Gastroesophageal sphincter (tissue), 4 donors: ENCODE measurements around the gene IGF2. TPM values are rescaled to one million over a fixed set of nuclear protein-coding genes. Genes with fewer than 3 reads are reported as not detected.
A peak's percentile ranks its signal among the peaks of the same experiment; 100 is the strongest.

Source experiments
- ATAC-seq: fragments of 150-250 bp; one replicate; pipeline ENCODE4 v1.9.1; 2016; ENCODE audit warnings: mild to moderate bottlenecking, moderate library complexity
- H3K27ac ChIP-seq, 4 donors: fragments of 200-600 bp; sonication (generic) in 3 of 4; 1 replicate in 3 of 4; 2 replicates in 1 of 4; pipeline ENCODE4 v1.5.1; 2016 to 2019
- H3K27me3 ChIP-seq: fragments of 200-600 bp; sonication (generic); one replicate; pipeline ENCODE4 v1.5.1; 2019
- H3K36me3 ChIP-seq, 2 donors: fragments of 200-600 bp; sonication (generic); one replicate each; pipeline ENCODE4 v1.5.1; 2019; ENCODE audit warnings: control low read depth in 1 of 2
- H3K4me1 ChIP-seq, 3 donors: fragments of 200-600 bp; sonication (generic); 1 replicate in 2 of 3; 2 replicates in 1 of 3; pipeline ENCODE4 v1.5.1; 2016 to 2019; ENCODE audit warnings: control low read depth in 2 of 3
- H3K4me3 ChIP-seq, 2 donors: fragments of 200-600 bp; sonication (generic); one replicate each; pipeline ENCODE4 v1.5.1; 2019; ENCODE audit warnings: mild to moderate bottlenecking in 1 of 2, moderate library complexity in 1 of 2
- H3K9me3 ChIP-seq, 3 donors: fragments of 200-600 bp; sonication (generic); one replicate each; pipeline ENCODE4 v1.5.1; 2017 to 2019; ENCODE audit warnings: control low read depth in 2 of 3
- CTCF ChIP-seq, 4 experiments: fragments of 200-600 bp in 2 of 4; fragments of 450-650 bp in 2 of 4; sonication (generic) in 1 of 4; IDR thresholded peaks; one replicate each; pipeline ENCODE4 v1.5.1; 2017 to 2019; ENCODE audit warnings: antibody characterized with exemption in 4 of 4, mild to moderate bottlenecking in 2 of 4, moderate library complexity in 2 of 4
- EP300 ChIP-seq: sonication (generic); formaldehyde crosslinking; IDR thresholded peaks from one replicate; pipeline ENCODE4 v1.6.1; 2017; ENCODE audit warnings: antibody characterized with exemption, mild to moderate bottlenecking
- POLR2A ChIP-seq, 2 donors: fragments of 450-650 bp; IDR thresholded peaks; one replicate each; pipeline ENCODE4 v1.6.1; 2017; ENCODE audit warnings: antibody characterized with exemption in 2 of 2, mild to moderate bottlenecking in 2 of 2, moderate library complexity in 1 of 2
- POLR2AphosphoS5 ChIP-seq: sonication (generic); formaldehyde crosslinking; IDR thresholded peaks from one replicate; pipeline ENCODE4 v1.6.1; 2017; ENCODE audit warnings: antibody characterized with exemption
- WGBS, 2 donors: methylation state at CpG; one replicate each; pipeline ENCODE4 v1.1.5; 2018; ENCODE audit warnings: low coverage in 1 of 2; 5-methylcytosine and 5-hydroxymethylcytosine counted together
- total RNA-seq, 4 donors: library from RNA; depleted of rRNA; stranded (reverse); fragments of >200 nt; gene quantifications; one replicate each; pipeline ENCODE4 v1.1.0, GENCODE V29; 2016

The IGF2 gene
- total RNA-seq, 4 donors from 2014 or later, result 8.7 to 49.5 (median 28.7) TPM

GRCh38 chr11:2155511-2155910 is 16.3 kb upstream of the IGF2 start:
- H3K4me3 ChIP-seq, result no peak overlapping the region
- H3K36me3 ChIP-seq, result no peaks in the 10 kb centered on the region
- no peaks in the 10 kb centered on the region for H3K9me3 ChIP-seq
- no peak overlapping the region for H3K27ac ChIP-seq
- peaks cover 0 to 8% (median 4%) of the 10 kb centered on the region in 3 donors for H3K4me1 ChIP-seq
- H3K27me3 ChIP-seq, result peaks cover 49% of the 10 kb centered on the region
- WGBS, 2 donors, result 80% methylated on average over 11 of the region's 29 CpGs; no CpG with 5 or more reads in 1 of the 2 donors
- no peak for ATAC-seq
- TF ChIP-seq EP300, result no peak
- no peak for TF ChIP-seq POLR2AphosphoS5

- H3K27me3 ChIP-seq, result peaks cover 52% of the 10 kb centered on the region
- no peak for TF ChIP-seq EP300
- TF ChIP-seq POLR2AphosphoS5, result no peak
- no peak for TF ChIP-seq CTCF (IDR thresholded peaks at IDR 0.05)
- TF ChIP-seq POLR2A (IDR thresholded peaks at IDR 0.05), result no peak
- H3K9me3 ChIP-seq, result no peaks in the 10 kb centered on the region
- H3K36me3 ChIP-seq, result no peaks in the 10 kb centered on the region
- peaks cover 0 to 8% (median 4%) of the 10 kb centered on the region in 3 donors for H3K4me1 ChIP-seq
- WGBS, 2 donors, result no CpG with 5 or more reads among the region's 17 CpGs
- ATAC-seq, result no peak
- no peak overlapping the region for H3K27ac ChIP-seq
- no peak overlapping the region for H3K4me3 ChIP-seq
Measured at GRCh38 chr11:2154889-2155288, 15.7 kb upstream of the IGF2 start.

DNA sequence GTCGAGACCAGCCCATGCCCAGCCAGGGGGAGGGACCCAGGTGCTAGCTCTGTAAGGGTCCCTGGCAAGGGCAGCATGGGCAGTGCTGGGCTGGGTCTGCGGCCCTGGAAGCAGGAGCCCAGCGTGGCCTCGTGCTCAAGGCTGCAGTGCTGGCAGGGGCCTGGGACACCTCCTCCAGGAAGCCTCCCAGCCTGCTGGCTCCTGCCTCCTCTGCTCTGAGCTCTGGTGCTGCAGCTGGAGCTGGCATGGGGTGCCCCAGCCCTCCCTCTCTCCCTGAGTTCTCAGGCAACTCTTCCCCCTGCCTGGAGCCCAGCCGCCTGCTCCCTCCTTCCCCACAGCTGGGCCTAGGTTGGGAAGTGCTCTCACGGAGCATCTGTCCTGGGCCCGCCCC is 15.0 kb upstream of the IGF2 start:
- Histone ChIP-seq H3K4me1 (peaks cover 0 to 8% (median 4%) of the 10 kb centered on the region in 3 donors), H3K27ac (no peak overlapping the region), H3K9me3 (no peaks in the 10 kb centered on the region), H3K36me3 (no peaks in the 10 kb centered on the region), H3K27me3 (peaks cover 59% of the 10 kb centered on the region), H3K4me3 (no peak overlapping the region)
- WGBS, 2 donors, result no CpG with 5 or more reads among the region's 7 CpGs
- TF ChIP-seq EP300 (no peak), POLR2A (IDR thresholded peaks at IDR 0.05) (no peak), CTCF (IDR thresholded peaks at IDR 0.05) (no peak), POLR2AphosphoS5 (no peak)
- no peak for ATAC-seq

DNA sequence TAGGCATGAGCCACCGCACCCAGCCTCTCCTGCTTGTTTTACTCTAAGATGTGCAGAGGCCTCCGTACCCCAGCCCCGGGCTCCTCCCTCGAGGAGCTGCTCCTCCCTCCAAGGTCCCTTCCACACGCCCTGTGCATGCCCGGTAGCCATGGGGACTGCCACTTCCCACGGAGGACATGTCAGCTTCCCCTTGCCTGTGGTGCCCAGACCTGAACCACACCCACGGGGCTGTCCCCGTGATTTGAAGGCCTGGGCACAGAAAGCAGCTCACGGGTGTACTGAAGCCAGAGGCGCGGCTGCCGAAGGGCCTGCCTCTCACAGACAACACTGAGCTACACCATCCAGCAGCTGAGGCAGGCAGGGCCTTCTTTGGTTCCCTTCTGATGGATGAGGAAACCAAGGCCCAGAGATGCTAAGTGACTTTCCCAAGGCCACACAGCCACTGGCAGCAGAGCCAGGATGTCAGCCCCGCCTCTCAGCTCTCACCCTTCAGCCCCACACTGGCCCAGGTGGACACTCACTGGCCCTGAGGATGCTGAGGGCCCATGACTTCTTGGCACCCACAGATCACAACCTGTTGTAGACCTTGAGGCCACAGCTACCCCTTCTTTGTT is 14.5 kb upstream of the IGF2 start:
- 90% methylated on average over 4 of the region's 14 CpGs; no CpG with 5 or more reads in 1 of the 2 donors for WGBS, 2 donors
- Histone ChIP-seq H3K4me3 (no peak overlapping the region), H3K9me3 (no peaks in the 10 kb centered on the region), H3K27me3 (peaks cover 61% of the 10 kb centered on the region), H3K4me1 (peaks cover 0 to 8% (median 4%) of the 10 kb centered on the region in 3 donors), H3K36me3 (no peaks in the 10 kb centered on the region), H3K27ac (no peak overlapping the region)
- no peak for ATAC-seq
- TF ChIP-seq CTCF (IDR thresholded peaks at IDR 0.05) (no peak), EP300 (no peak), POLR2A (IDR thresholded peaks at IDR 0.05) (no peak), POLR2AphosphoS5 (no peak)

DNA sequence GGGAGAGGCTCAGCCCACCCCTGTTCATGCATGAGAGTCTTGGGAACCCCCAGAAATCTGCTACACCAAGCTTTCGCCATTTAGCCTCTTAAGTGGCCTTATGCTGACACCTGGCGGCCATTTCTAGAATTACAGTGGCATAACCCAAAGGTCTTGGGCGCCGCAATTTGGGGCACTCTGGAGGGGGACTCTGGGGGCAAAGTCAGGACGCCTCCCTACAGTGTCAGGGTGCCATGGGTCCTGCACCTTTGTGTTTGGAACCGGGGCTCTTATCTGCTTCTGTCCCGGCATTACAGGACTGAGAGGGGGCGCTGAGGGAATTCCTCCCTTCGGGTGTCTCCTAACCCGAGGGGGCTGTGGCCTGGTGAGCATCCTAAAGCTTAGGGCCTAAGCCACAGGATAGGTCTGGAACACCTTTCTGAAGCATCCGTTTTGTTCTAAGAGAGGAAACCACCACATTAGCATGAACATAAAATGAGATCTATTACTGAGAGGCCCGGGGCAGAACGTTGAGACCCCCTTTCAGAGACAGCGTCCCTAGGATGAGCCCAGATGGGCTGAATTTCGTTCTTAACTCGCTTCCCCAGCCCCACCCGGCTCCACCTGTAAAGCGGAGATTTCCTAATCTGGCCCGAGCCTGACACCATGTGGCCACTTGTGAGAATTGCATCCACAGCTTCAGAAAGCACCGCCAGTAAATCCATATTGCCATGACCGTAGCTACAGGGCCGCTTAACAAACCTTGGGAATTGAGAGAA is 12.5 kb upstream of the IGF2 start:
- Histone ChIP-seq H3K27ac (peak overlapping the region in 1 of 4 donors; percentile 8), H3K9me3 (no peaks in the 10 kb centered on the region), H3K36me3 (no peaks in the 10 kb centered on the region), H3K4me1 (peaks cover 0 to 8% (median 4%) of the 10 kb centered on the region in 3 donors), H3K4me3 (peak overlapping the region in 1 of 2 donors; percentile 4), H3K27me3 (peaks cover 61% of the 10 kb centered on the region)
- ATAC-seq, result peak; percentile 59
- no peak for TF ChIP-seq POLR2A (IDR thresholded peaks at IDR 0.05)
- peak in 3 of 4 experiments; percentile 78 to 95 (median 91) for TF ChIP-seq CTCF (IDR thresholded peaks at IDR 0.05)
- WGBS, 2 donors, result 0% methylated on average over 2 to 8 of the region's 22 CpGs
